HG02884 (cell line): ENCODE results near the gene HDHD2.
"Not testable (repeated sequence)": the region's sequence is repeated elsewhere in the genome, so short reads cannot be mapped to it uniquely, and the experiment has no call there.

Experiments used
- ATAC-seq: cut with Tn5 transposase; IDR thresholded peaks from one replicate; pipeline ENCODE4 v1.9.1; 2021; ENCODE audit warnings: mild to moderate bottlenecking, moderate library complexity; ENCODE audit not compliant: unreplicated experiment

Gene HDHD2

GRCh38 chr18:47150029-47150823, at the start of gene HDHD2:
TSS of gene HDHD2 (minus strand) at chr18:47150500. CDS start at chr18:47136439, 14,061 bp downstream.
- peak; percentile 90 for ATAC-seq

- ATAC-seq: not testable (repeated sequence)
These were observed 45.7 kb upstream of the HDHD2 start for GRCh38 chr18:47195961-47196360.

- ATAC-seq: no peak
These were observed 41.7 kb upstream of the HDHD2 start for GRCh38 chr18:47191961-47192360.

- ATAC-seq: no peak
These were observed 37.4 kb upstream of the HDHD2 start for GRCh38 chr18:47187721-47188120.

GRCh38 chr18:47184419-47185050, 34.2 kb upstream of the HDHD2 start:
- no peak for ATAC-seq

DNA sequence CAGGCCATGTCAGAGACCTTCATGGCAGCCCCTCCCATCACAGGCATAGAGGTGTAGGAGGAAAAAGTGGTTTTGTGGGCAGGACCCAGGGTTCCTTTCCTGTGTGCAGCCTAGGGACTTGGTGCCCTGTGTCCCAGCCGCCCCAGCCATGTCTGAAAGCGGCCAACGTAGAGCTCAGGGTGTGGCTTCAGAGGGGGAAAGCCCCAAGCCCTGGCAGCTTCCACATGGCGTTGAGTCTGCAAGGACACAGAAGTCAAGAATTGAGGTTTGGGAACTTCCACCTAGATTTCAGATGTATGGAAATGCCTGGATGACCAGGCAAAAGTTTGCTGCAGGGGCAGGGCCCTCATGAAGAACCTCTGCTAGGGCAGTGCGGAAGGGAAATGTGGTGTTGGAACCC, 31.9 kb upstream of the HDHD2 start:
- ATAC-seq: not testable (repeated sequence)

DNA sequence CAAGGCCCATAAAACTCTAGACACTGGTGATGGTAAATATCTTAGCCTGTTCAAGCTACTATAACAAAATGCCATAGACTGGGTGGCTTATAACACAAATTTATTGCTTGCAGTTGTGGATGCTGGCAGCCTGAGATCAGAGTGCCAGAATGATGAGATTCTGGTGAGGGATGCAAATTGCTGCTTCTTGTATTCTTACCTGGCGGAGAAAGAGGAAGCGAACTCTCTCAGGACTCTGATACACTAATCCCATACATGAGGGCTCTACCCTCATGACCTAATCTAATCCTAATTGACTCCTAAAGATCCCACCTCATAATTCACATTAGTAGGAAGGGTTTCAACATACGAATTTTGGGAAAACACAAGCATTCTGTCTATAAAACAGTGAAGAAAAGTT, 30.5 kb upstream of the HDHD2 start:
- ATAC-seq: no peak

DNA sequence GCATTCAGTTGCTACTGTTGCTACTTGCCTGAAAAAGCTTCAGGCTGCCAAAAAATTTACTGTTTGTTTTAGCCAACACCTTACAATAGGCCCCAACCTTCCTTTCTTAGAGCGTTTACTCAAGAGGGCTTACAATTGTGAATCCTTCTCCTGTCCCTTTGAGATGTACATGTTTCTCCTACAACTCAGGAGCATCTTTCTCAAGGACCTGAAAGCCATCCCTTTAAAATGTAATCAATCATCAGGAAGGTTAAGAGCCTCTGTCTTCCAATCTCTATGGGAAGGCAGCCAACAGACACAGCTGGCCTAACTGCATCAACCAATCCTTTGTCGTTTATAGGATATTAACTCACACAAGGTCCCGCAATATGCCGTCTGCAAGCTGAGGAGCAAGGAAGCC, 29.2 kb upstream of the HDHD2 start:
- no peak for ATAC-seq

DNA sequence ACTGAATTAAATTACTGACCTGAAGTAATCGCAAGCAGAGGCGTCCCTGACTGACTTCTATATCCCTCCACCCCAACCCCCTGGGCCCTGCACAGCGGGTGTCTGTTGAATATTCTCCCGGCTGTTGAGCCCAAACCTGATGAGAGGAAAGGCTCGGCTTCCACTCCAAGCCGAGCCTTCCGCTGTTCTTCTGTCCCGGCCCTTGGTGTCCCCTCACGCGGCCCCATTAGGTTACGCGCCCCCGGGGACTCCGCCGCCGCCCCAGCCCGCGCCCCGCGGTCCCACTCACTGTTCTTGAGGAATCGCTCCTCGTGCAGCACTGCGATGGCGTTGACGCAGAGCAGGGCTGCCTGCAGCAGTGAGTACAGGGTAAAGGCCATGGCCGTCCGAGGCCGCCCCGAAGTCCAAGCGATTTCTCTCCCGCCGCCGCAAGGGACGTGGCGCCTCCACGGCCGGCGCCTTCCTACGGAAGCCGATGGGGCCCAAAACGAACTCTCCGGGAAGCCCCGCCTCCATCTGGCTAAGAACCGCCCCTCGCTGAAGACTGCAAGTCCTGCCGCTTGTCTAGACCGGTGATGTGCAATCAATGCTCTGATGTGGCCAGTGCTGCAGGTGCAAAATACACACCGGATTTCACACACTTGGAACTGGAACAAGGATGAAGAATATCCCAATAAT, 25.7 kb upstream of the HDHD2 start, which contains the start of gene IER3IP1:
Gene IER3IP1 (minus strand): TSS at position 467 of the 678 bp plus-strand sequence. CDS start 87 bp downstream, at position 380.
- ATAC-seq: peak; percentile 72

DNA sequence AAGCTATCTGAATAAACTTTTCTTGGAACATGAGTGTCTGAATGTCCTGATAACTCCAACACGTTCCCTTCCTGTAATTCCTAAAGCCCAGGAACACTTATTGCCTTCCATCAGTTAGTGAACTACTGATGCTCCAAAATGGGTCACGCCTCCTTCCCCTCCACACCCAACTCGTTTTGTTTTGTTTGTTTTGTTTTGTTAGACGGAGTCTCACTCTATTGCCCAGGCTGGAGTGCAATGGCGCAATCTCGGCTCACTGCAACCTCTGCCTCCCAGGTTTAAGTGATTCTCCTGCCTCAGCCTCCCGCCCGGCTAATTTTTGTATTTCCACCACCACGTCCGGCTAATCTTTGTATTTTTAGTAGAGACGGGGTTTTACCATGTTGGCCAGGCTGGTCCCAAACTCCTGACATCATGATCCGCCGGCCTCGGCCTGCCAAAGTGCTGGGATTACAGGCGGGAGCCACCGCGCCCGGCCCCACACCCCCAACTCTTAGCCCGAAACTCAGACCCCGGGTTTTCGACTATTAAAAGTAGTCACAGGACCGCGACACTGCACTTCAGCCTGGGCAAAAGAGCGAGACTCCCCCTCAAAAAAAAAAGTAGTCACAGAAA, 25.1 kb upstream of the HDHD2 start:
- ATAC-seq: peak; percentile 18

- no peak for ATAC-seq
These were observed 24.3 kb upstream of the HDHD2 start for GRCh38 chr18:47174545-47175116.

GRCh38 chr18:47172476-47172875, 22.2 kb upstream of the HDHD2 start:
- ATAC-seq: no peak

DNA sequence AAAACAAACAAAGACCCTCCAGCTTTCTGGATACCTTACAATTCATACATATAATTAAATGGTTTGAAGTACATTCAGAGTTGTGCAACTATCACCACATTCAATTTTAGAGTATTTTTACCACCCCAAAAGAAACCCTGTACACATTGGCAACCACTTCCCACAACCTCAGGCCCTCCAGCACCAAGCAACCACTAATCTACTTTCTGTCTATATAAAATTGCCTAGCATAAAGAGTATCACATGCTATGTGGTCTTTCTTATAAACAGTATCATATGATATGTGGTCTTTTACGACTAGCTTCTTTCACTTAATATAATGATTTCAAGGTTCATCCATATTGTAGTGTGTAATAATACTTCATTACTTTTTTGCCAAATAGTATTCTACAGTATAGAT, 18.6 kb upstream of the HDHD2 start:
- no peak for ATAC-seq

GRCh38 chr18:47168509-47168908, 18.2 kb upstream of the HDHD2 start:
- ATAC-seq: no peak

GRCh38 chr18:47166294-47166693, 16.0 kb upstream of the HDHD2 start:
- no peak for ATAC-seq

DNA sequence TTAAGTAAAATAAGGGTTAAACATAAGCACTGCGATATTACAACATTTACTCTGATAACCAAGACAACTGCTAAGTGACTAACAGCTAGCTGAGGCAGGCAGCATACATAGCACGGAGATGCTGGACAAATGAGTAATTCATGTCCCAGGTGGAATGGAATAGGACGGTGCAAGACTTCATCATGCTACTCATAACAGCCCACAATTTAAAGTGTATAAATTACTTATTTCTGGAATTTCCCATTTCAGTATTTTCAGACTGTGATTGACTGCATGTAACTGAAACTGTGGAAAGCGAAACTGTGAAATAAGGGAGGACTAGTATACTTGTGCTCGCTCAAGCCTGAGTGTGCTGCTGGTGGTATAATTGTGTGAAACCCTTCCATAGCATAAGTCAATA, 12.9 kb upstream of the HDHD2 start:
- ATAC-seq: peak; percentile 92

DNA sequence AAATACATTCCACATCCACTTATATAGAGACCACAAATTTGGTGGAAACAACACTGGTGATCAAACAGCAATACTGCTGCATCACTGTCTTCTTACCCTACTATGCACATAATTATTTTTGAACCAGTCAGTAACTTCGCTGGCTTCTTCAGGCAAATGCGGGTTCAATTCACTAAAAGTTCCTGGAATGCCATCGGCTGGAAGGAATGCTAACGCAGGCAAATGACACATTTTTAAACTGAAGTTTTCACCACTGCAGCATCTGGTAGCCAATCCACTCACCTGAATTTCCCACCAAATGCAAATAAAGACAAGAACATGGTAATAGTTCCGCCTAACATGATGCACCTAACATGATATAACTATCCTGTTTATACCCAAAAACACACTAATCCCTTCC, 10.0 kb upstream of the HDHD2 start:
- no peak for ATAC-seq

DNA sequence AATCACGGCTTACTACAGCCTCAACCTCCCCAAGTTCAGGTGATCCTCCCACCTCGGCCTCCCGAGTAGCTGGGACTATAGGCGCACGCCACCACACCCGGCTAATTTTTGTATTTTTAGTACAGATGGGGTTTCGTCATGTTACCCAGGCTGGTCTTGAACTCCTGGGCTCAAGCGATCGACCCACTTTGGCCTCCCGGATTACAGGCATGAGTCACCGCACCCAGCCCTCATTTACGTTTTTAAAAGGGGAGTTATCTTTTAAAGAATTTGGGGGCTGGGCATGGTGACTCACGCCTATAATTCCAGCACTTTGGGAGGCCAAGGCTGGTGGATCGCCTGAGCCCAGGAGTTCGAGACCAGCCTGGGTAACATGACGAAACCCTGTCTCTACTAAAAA, 8.1 kb upstream of the HDHD2 start:
- ATAC-seq: not testable (repeated sequence)

GRCh38 chr18:47151439-47151838, 1.1 kb upstream of the HDHD2 start:
- no peak for ATAC-seq

- ATAC-seq: peak; percentile 4
These were observed 595 bp upstream of the HDHD2 start for GRCh38 chr18:47150824-47151366.
